ENCODE measurements around the gene DOLPP1. TPM values are rescaled to one million over a fixed set of nuclear protein-coding genes. Genes with fewer than 3 reads are reported as not detected.

DOLPP1 gene
- total RNA-seq, 1 experiment from 2014 or later = 32.7 TPM

GRCh38 chr9:129111528-129112151 is 30.7 kb downstream of the DOLPP1 start:
- H3K27me3 Mint-ChIP-seq (ENCODE audit: low read depth) = peaks cover 17% of the 10 kb centered on the region
- ChIA-PET CTCF (interaction anchor here (1.1 to 2.9 kb wide), 4 partner anchors 9 to 515 kb away, joined by 3 to 19 read pairs (median 6); partner anchors contain the start of gene NTMT1), POLR2A (interaction anchor here (1.5 kb wide), 1 partner anchor 15 kb away, joined by 5 read pairs; no protein-coding TSS in a partner anchor)
- peak; percentile 24 for DNase-seq (ENCODE audit: low spot score)
- peak; percentile 37 for ATAC-seq
- H3K27ac Mint-ChIP-seq = peak overlapping the region; percentile 88
- H3K4me3 Mint-ChIP-seq = peak overlapping the region; percentile 93
- peaks cover 24% of the 10 kb centered on the region for H3K4me1 Mint-ChIP-seq
- H3K36me3 Mint-ChIP-seq = no peaks in the 10 kb centered on the region
- no peaks in the 10 kb centered on the region for H3K9me3 Mint-ChIP-seq
- TF ChIP-seq, protein P1, sequence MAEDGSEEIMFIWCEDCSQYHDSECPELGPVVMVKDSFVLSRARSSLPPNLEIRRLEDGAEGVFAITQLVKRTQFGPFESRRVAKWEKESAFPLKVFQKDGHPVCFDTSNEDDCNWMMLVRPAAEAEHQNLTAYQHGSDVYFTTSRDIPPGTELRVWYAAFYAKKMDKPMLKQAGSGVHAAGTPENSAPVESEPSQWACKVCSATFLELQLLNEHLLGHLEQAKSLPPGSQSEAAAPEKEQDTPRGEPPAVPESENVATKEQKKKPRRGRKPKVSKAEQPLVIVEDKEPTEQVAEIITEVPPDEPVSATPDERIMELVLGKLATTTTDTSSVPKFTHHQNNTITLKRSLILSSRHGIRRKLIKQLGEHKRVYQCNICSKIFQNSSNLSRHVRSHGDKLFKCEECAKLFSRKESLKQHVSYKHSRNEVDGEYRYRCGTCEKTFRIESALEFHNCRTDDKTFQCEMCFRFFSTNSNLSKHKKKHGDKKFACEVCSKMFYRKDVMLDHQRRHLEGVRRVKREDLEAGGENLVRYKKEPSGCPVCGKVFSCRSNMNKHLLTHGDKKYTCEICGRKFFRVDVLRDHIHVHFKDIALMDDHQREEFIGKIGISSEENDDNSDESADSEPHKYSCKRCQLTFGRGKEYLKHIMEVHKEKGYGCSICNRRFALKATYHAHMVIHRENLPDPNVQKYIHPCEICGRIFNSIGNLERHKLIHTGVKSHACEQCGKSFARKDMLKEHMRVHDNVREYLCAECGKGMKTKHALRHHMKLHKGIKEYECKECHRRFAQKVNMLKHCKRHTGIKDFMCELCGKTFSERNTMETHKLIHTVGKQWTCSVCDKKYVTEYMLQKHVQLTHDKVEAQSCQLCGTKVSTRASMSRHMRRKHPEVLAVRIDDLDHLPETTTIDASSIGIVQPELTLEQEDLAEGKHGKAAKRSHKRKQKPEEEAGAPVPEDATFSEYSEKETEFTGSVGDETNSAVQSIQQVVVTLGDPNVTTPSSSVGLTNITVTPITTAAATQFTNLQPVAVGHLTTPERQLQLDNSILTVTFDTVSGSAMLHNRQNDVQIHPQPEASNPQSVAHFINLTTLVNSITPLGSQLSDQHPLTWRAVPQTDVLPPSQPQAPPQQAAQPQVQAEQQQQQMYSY (CRISPR knock-in tag; IDR thresholded peaks at IDR 0.05) = no peak
- TF ChIP-seq ZNF512 (CRISPR knock-in tag; IDR thresholded peaks at IDR 0.05; ENCODE audit: borderline replicate concordance) (no peak), PRRX2 (CRISPR knock-in tag; IDR thresholded peaks at IDR 0.05) (no peak), ZNF396 (CRISPR knock-in tag; IDR thresholded peaks at IDR 0.05; ENCODE audit: borderline replicate concordance) (no peak), ARID4B (CRISPR knock-in tag; IDR thresholded peaks at IDR 0.05; ENCODE audit: borderline replicate concordance) (no peak; the same call in 1 of the 2 replicates), MXD4 (CRISPR knock-in tag; IDR thresholded peaks at IDR 0.05; ENCODE audit: borderline replicate concordance) (no peak), ZNF423 (CRISPR knock-in tag; IDR thresholded peaks at IDR 0.05) (no peak), ATF1 (CRISPR knock-in tag; IDR thresholded peaks at IDR 0.05) (no peak; the same call in 1 of the 2 replicates), ETV6 (CRISPR knock-in tag; IDR thresholded peaks at IDR 0.05) (no peak), ZNF232 (CRISPR knock-in tag; IDR thresholded peaks at IDR 0.05) (no peak), MLX (CRISPR knock-in tag; IDR thresholded peaks at IDR 0.05) (no peak), GRHL2 (CRISPR knock-in tag; IDR thresholded peaks at IDR 0.05; ENCODE audit: insufficient replicate concordance, severe bottlenecking) (no peak), GTF2I (CRISPR knock-in tag; conservative IDR thresholded peaks at IDR 0.05) (no peak), ZNF263 (CRISPR knock-in tag; IDR thresholded peaks at IDR 0.05; ENCODE audit: low read depth) (no peak), TP53 (CRISPR knock-in tag; IDR thresholded peaks at IDR 0.05) (no peak), OVOL2 (CRISPR knock-in tag; IDR thresholded peaks at IDR 0.05; ENCODE audit: borderline replicate concordance) (no peak), FOXP4 (CRISPR knock-in tag; IDR thresholded peaks at IDR 0.05) (0 out of 2 replicates have a peak, but pooled peaks have one; percentile 42), ZNF416 (CRISPR knock-in tag; IDR thresholded peaks at IDR 0.05) (no peak)
- TF ChIP-seq, protein P2, sequence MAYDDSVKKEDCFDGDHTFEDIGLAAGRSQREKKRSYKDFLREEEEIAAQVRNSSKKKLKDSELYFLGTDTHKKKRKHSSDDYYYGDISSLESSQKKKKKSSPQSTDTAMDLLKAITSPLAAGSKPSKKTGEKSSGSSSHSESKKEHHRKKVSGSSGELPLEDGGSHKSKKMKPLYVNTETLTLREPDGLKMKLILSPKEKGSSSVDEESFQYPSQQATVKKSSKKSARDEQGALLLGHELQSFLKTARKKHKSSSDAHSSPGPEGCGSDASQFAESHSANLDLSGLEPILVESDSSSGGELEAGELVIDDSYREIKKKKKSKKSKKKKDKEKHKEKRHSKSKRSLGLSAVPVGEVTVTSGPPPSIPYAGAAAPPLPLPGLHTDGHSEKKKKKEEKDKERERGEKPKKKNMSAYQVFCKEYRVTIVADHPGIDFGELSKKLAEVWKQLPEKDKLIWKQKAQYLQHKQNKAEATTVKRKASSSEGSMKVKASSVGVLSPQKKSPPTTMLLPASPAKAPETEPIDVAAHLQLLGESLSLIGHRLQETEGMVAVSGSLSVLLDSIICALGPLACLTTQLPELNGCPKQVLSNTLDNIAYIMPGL (CRISPR knock-in tag; IDR thresholded peaks at IDR 0.05) = 0 out of 2 replicates have a peak, but pooled peaks have one; percentile 50
- TF ChIP-seq, protein P3, sequence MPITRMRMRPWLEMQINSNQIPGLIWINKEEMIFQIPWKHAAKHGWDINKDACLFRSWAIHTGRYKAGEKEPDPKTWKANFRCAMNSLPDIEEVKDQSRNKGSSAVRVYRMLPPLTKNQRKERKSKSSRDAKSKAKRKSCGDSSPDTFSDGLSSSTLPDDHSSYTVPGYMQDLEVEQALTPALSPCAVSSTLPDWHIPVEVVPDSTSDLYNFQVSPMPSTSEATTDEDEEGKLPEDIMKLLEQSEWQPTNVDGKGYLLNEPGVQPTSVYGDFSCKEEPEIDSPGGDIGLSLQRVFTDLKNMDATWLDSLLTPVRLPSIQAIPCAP (CRISPR knock-in tag; IDR thresholded peaks at IDR 0.05) = no peak
- TF ChIP-seq, protein P4, sequence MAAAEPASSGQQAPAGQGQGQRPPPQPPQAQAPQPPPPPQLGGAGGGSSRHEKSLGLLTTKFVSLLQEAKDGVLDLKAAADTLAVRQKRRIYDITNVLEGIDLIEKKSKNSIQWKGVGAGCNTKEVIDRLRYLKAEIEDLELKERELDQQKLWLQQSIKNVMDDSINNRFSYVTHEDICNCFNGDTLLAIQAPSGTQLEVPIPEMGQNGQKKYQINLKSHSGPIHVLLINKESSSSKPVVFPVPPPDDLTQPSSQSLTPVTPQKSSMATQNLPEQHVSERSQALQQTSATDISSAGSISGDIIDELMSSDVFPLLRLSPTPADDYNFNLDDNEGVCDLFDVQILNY (CRISPR knock-in tag; IDR thresholded peaks at IDR 0.05) = peak; percentile 53; the same call in 1 of the 2 replicates

All from WTC11 (cell line).